Ishikawa (cell line): Measurements from ENCODE around the gene ZBTB47.

Source experiments
- CEBPB ChIP-seq: IDR thresholded peaks from 2 replicates; pipeline ENCODE4 v1.6.1; 2012
- FOXM1 ChIP-seq: IDR thresholded peaks from 2 replicates; pipeline ENCODE4 v1.6.1; 2012; ENCODE audit warnings: low read depth, borderline replicate concordance
- REST ChIP-seq: IDR thresholded peaks from 2 replicates; pipeline ENCODE4 v1.6.1; 2012; ENCODE audit warnings: low read depth, mild to moderate bottlenecking
- TAF1 ChIP-seq: IDR thresholded peaks from 2 replicates; pipeline ENCODE4 v1.6.1; 2012; ENCODE audit warnings: low read depth, mild to moderate bottlenecking
- TCF12 ChIP-seq: IDR thresholded peaks from 2 replicates; pipeline ENCODE4 v1.6.1; 2012; ENCODE audit warnings: low read depth
- YY1 ChIP-seq: IDR thresholded peaks from 2 replicates; pipeline ENCODE4 v1.6.1; 2012; ENCODE audit warnings: low read depth
- ZBTB7A ChIP-seq: IDR thresholded peaks from 2 replicates; pipeline ENCODE4 v1.6.1; 2012; ENCODE audit warnings: low read depth
- TF ChIP-seq, protein P1 (sequence below): IDR thresholded peaks from 2 replicates; pipeline ENCODE4 v1.6.1; 2012

DNA sequence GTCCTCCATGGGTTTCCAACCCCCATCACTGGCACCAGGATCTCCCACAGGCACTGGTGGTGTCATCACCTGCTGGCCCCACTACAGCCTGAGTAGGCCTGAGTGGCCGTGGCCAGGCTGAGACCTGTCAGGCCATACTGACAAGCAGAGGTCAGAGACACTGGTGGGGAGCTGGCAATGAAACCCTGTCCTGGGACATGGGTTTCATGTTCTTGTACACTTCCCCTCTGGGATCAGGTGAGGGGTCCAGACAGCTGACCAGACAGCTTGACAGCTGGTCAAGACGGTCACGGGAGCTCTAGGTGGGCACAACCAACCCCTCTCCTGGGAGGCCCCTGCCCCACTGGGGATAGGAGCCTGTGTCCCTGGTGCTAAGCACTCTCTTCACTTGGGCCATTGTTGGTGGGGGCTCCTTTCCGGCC lies 13.1 kb downstream of the ZBTB47 start:
- no peak for TF ChIP-seq REST
- TF ChIP-seq YY1: no peak
- TF ChIP-seq CEBPB: no peak
- no peak for TF ChIP-seq TCF12
- no peak for TF ChIP-seq FOXM1
- TF ChIP-seq, protein P1, sequence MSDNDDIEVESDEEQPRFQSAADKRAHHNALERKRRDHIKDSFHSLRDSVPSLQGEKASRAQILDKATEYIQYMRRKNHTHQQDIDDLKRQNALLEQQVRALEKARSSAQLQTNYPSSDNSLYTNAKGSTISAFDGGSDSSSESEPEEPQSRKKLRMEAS: no peak
- no peak for TF ChIP-seq ZBTB7A
- TF ChIP-seq TAF1: no peak
